Astrocyte (in vitro differentiated cells and primary cell): ENCODE measurements around the gene MT1H. TPM values are rescaled to one million over a fixed set of nuclear protein-coding genes. Genes with fewer than 3 reads are reported as not detected.

Source experiments
- DNase-seq: peaks from one replicate; pipeline ENCODE4 v3.0.0-alpha.2; 2010; ENCODE audit warnings: low read depth
- FAIRE-seq: peaks from 2 replicates; lab custom pipeline; 2011; peaks lifted over from hg19 to GRCh38; lab: Jason Lieb, UNC
- H2AFZ ChIP-seq: 2 replicates; pipeline ENCODE4 v1.6.0; 2012; ENCODE audit warnings: low read depth, low read length, inconsistent platforms
- H3K27ac ChIP-seq: 2 replicates; pipeline ENCODE4 v1.5.1; 2011; ENCODE audit warnings: low read depth, low read length, inconsistent platforms
- H3K27me3 ChIP-seq: 2 replicates; pipeline ENCODE4 v1.6.0; 2011; ENCODE audit warnings: low read length, inconsistent platforms; ENCODE audit not compliant: insufficient read depth
- H3K36me3 ChIP-seq: 2 replicates; pipeline ENCODE4 v1.5.1; 2011; ENCODE audit warnings: low read length, inconsistent platforms; ENCODE audit not compliant: insufficient read depth
- H3K4me1 ChIP-seq: 2 replicates; pipeline ENCODE4 v1.5.1; 2011; ENCODE audit warnings: low read length, inconsistent platforms; ENCODE audit not compliant: insufficient read depth
- H3K4me2 ChIP-seq: 2 replicates; pipeline ENCODE4 v1.6.0; 2012; ENCODE audit warnings: low read length, inconsistent platforms
- H3K4me3 ChIP-seq: 2 replicates; pipeline ENCODE4 v1.5.1; 2011; ENCODE audit warnings: low read depth, mild to moderate bottlenecking, low read length, inconsistent platforms; ENCODE audit not compliant: insufficient read depth
- H3K79me2 ChIP-seq: 2 replicates; pipeline ENCODE4 v1.6.0; 2012; ENCODE audit warnings: mild to moderate bottlenecking, low read length, inconsistent platforms; ENCODE audit not compliant: insufficient read depth
- H3K9ac ChIP-seq: 2 replicates; pipeline ENCODE4 v1.6.0; 2012; ENCODE audit warnings: mild to moderate bottlenecking, low read length, inconsistent platforms
- H3K9me3 ChIP-seq: 2 replicates; pipeline ENCODE4 v1.5.1; 2012; ENCODE audit warnings: low read depth, mild to moderate bottlenecking, low read length, inconsistent platforms; ENCODE audit not compliant: insufficient read depth
- H4K20me1 ChIP-seq: 2 replicates; pipeline ENCODE4 v1.6.0; 2012; ENCODE audit warnings: low read length, inconsistent platforms; ENCODE audit not compliant: insufficient read depth
- H3K27ac Mint-ChIP-seq: one replicate; pipeline ENCODE4 v1.8.0; 2021; ENCODE audit warnings: mild to moderate bottlenecking, mixed read lengths; ENCODE audit not compliant: unreplicated experiment
- H3K27me3 Mint-ChIP-seq: one replicate; pipeline ENCODE4 v1.8.0; 2021; ENCODE audit warnings: low read depth, mixed read lengths; ENCODE audit not compliant: unreplicated experiment
- H3K36me3 Mint-ChIP-seq: one replicate; pipeline ENCODE4 v1.8.0; 2021; ENCODE audit warnings: low read depth, mixed read lengths; ENCODE audit not compliant: unreplicated experiment
- H3K4me1 Mint-ChIP-seq: one replicate; pipeline ENCODE4 v1.8.0; 2021; ENCODE audit warnings: low read depth, mixed read lengths; ENCODE audit not compliant: unreplicated experiment
- H3K4me3 Mint-ChIP-seq: one replicate; pipeline ENCODE4 v1.8.0; 2021; ENCODE audit warnings: mild to moderate bottlenecking, moderate library complexity, mixed read lengths; ENCODE audit not compliant: unreplicated experiment
- H3K9me3 Mint-ChIP-seq: one replicate; pipeline ENCODE4 v1.8.0; 2021; ENCODE audit warnings: mild to moderate bottlenecking, mixed read lengths; ENCODE audit not compliant: unreplicated experiment
- CTCF ChIP-seq: IDR thresholded peaks from 2 replicates; pipeline ENCODE4 v1.5.1; 2011; ENCODE audit warnings: low read depth, mild to moderate bottlenecking, inconsistent platforms, low read length, moderate library complexity; ENCODE audit not compliant: insufficient read depth
- EZH2 ChIP-seq: IDR thresholded peaks from 2 replicates; pipeline ENCODE4 v1.6.1; 2012; ENCODE audit warnings: mild to moderate bottlenecking, low read length, inconsistent platforms; ENCODE audit not compliant: insufficient read depth
- total RNA-seq: library from RNA; stranded (reverse); gene quantifications from 2 replicates; pipeline ENCODE4 v1.2.1, GENCODE V29; 2021

Gene MT1H
- total RNA-seq, 1 donor from 2014 or later, result not detected

GRCh38 chr16:56700195-56700594 lies 30.6 kb downstream of the MT1H start:
- H3K36me3 Mint-ChIP-seq, result no peaks in the 10 kb centered on the region
- H3K4me3 Mint-ChIP-seq, result no peak overlapping the region
- H3K27me3 Mint-ChIP-seq, result peaks cover 11% of the 10 kb centered on the region
- Histone ChIP-seq H3K27me3 (no peaks in the 10 kb centered on the region), H3K27ac (no peak overlapping the region), H3K79me2 (no peaks in the 10 kb centered on the region), H3K36me3 (no peaks in the 10 kb centered on the region), H3K4me1 (no peaks in the 10 kb centered on the region), H3K9ac (no peak overlapping the region), H2AFZ (no peak overlapping the region), H3K4me3 (no peak overlapping the region), H3K4me2 (no peak overlapping the region), H4K20me1 (no peaks in the 10 kb centered on the region), H3K9me3 (no peaks in the 10 kb centered on the region)
- no peak for TF ChIP-seq CTCF
- no peak for TF ChIP-seq EZH2
- no peak for FAIRE-seq
- no peaks in the 10 kb centered on the region for H3K4me1 Mint-ChIP-seq
- DNase-seq, result no peak
- no peak overlapping the region for H3K27ac Mint-ChIP-seq
- H3K9me3 Mint-ChIP-seq, result no peaks in the 10 kb centered on the region

- TF ChIP-seq CTCF, result no peak
- no peak for TF ChIP-seq EZH2
- Mint-ChIP-seq H3K9me3 (no peaks in the 10 kb centered on the region), H3K36me3 (no peaks in the 10 kb centered on the region), H3K4me3 (no peak overlapping the region), H3K27me3 (peaks cover 11% of the 10 kb centered on the region), H3K4me1 (no peaks in the 10 kb centered on the region), H3K27ac (no peak overlapping the region)
- H3K9ac ChIP-seq, result no peak overlapping the region
- no peaks in the 10 kb centered on the region for H3K4me1 ChIP-seq
- no peaks in the 10 kb centered on the region for H3K9me3 ChIP-seq
- FAIRE-seq (no peak), DNase-seq (no peak)
- H3K79me2 ChIP-seq, result no peaks in the 10 kb centered on the region
- no peak overlapping the region for H3K4me3 ChIP-seq
- H2AFZ ChIP-seq, result no peak overlapping the region
- H3K36me3 ChIP-seq, result no peaks in the 10 kb centered on the region
- no peak overlapping the region for H3K4me2 ChIP-seq
- H3K27ac ChIP-seq, result no peak overlapping the region
- no peaks in the 10 kb centered on the region for H3K27me3 ChIP-seq
- H4K20me1 ChIP-seq, result no peaks in the 10 kb centered on the region
Measured at GRCh38 chr16:56700631-56701030, 31.0 kb downstream of the MT1H start.

- Histone ChIP-seq H3K4me2 (no peak overlapping the region), H2AFZ (no peak overlapping the region), H3K27ac (no peak overlapping the region), H3K4me3 (no peak overlapping the region), H3K79me2 (no peaks in the 10 kb centered on the region), H3K9me3 (no peaks in the 10 kb centered on the region), H3K9ac (no peak overlapping the region), H3K4me1 (no peaks in the 10 kb centered on the region), H3K36me3 (no peaks in the 10 kb centered on the region), H4K20me1 (no peaks in the 10 kb centered on the region), H3K27me3 (no peaks in the 10 kb centered on the region)
- Mint-ChIP-seq H3K4me3 (no peak overlapping the region), H3K27ac (no peak overlapping the region), H3K36me3 (no peaks in the 10 kb centered on the region), H3K27me3 (peaks cover 11% of the 10 kb centered on the region), H3K4me1 (no peaks in the 10 kb centered on the region), H3K9me3 (no peaks in the 10 kb centered on the region)
- no peak for TF ChIP-seq CTCF
- no peak for TF ChIP-seq EZH2
- FAIRE-seq, result no peak
- no peak for DNase-seq
Measured at GRCh38 chr16:56701534-56701933, 31.9 kb downstream of the MT1H start.
